ENCODE measurements around the gene PSRC1. TPM values are rescaled to one million over a fixed set of nuclear protein-coding genes. Genes with fewer than 3 reads are reported as not detected.

Gene PSRC1
- polyA plus RNA-seq, 1 of the 3 experiments (the other 2 are of a cell fraction) = 19.4 TPM

GRCh38 chr1:109322974-109323373, 40.0 kb upstream of the PSRC1 start:
- Histone ChIP-seq H3K4me2 (no peak overlapping the region), H3K27ac (ENCODE audit: low read depth in 2 of 2, low read length in 1 of 2) (no peak overlapping the region), H3K4me3 (ENCODE audit: low read depth in 2 of 2, low read length in 1 of 2) (no peak overlapping the region), H3K36me3 (replicated peaks in 1 of 2; ENCODE audit: control insufficient read depth in 1 of 2, insufficient read depth in 2 of 2, low read length in 1 of 2) (peaks cover 11 to 30% of the 10 kb centered on the region in 2 experiments), H3K79me2 (ENCODE audit: insufficient read depth) (no peaks in the 10 kb centered on the region), H3K9me2 (no peaks in the 10 kb centered on the region), H3K4me1 (ENCODE audit: control insufficient read depth in 1 of 2, insufficient read depth in 2 of 2, low read depth in 1 of 2, low read length in 1 of 2) (no peaks in the 10 kb centered on the region), H3K9me3 (no peaks in the 10 kb centered on the region), H3K27me3 (ENCODE audit: insufficient read depth) (no peaks in the 10 kb centered on the region), H3F3A (replicated peaks; ENCODE audit: insufficient read depth) (no peaks in the 10 kb centered on the region), H4K20me1 (ENCODE audit: insufficient read depth) (no peaks in the 10 kb centered on the region), H2AFZ (ENCODE audit: low read depth) (no peak overlapping the region), H3K9ac (no peak overlapping the region)
- DNase-seq = no peak
- POLR2A ChIA-PET = no interaction called here
- CTCF ChIA-PET = interaction anchor here (1.4 kb wide), 1 partner anchor 46 kb away, joined by 4 read pairs; no protein-coding TSS in a partner anchor
- TF ChIP-seq TEAD4 (IDR thresholded peaks at IDR 0.05; ENCODE audit: borderline replicate concordance, insufficient read depth) = no peak
- TF ChIP-seq EP300 (IDR thresholded peaks at IDR 0.05; ENCODE audit: borderline replicate concordance in 1 of 2, low read depth in 1 of 2, low read length in 1 of 2) = no peak
- no peak for TF ChIP-seq GABPA (IDR thresholded peaks at IDR 0.05; ENCODE audit: low read depth)
- no peak for TF ChIP-seq REST (IDR thresholded peaks at IDR 0.05; ENCODE audit: low read depth, low read length)
- TF ChIP-seq IRF3 (IDR thresholded peaks at IDR 0.05; ENCODE audit: low read depth, low read length) = no peak
- TF ChIP-seq TCF12 (IDR thresholded peaks at IDR 0.05) = no peak
- no peak for TF ChIP-seq ZBTB33 (IDR thresholded peaks at IDR 0.05; ENCODE audit: borderline replicate concordance, low read depth)
- WGBS (ENCODE audit: low lambda C conversion rate) = 100% methylated on average over 6 of the region's 6 CpGs

- TF ChIP-seq USF1 (IDR thresholded peaks at IDR 0.05; ENCODE audit: borderline replicate concordance, low read depth) (no peak), CTCF (IDR thresholded peaks at IDR 0.05) (no peak), TCF12 (IDR thresholded peaks at IDR 0.05) (no peak), YY1 (IDR thresholded peaks at IDR 0.05; ENCODE audit: low read depth) (no peak), SIN3A (IDR thresholded peaks at IDR 0.05; ENCODE audit: borderline replicate concordance, low read depth, low read length) (no peak)
- H3K9me3 ChIP-seq = no peaks in the 10 kb centered on the region
- no peak overlapping the region for H3K9ac ChIP-seq
- POLR2A ChIA-PET = no interaction called here
- H3K36me3 ChIP-seq (replicated peaks in 1 of 2; ENCODE audit: control insufficient read depth in 1 of 2, insufficient read depth in 2 of 2, low read length in 1 of 2) = peaks cover 9 to 26% of the 10 kb centered on the region in 2 experiments
- 97% methylated on average over 3 of the region's 3 CpGs for WGBS (ENCODE audit: low lambda C conversion rate)
- H3K4me3 ChIP-seq (ENCODE audit: low read depth in 2 of 2, low read length in 1 of 2) = no peak overlapping the region
- no peak overlapping the region for H3K4me2 ChIP-seq
- no peaks in the 10 kb centered on the region for H3K79me2 ChIP-seq (ENCODE audit: insufficient read depth)
- no peak for DNase-seq
- H4K20me1 ChIP-seq (ENCODE audit: insufficient read depth) = no peaks in the 10 kb centered on the region
- H3K27me3 ChIP-seq (ENCODE audit: insufficient read depth) = no peaks in the 10 kb centered on the region
- no peaks in the 10 kb centered on the region for H3F3A ChIP-seq (replicated peaks; ENCODE audit: insufficient read depth)
- CTCF ChIA-PET = interaction anchor here (0.7 to 1.2 kb wide), 2 partner anchors 19 to 42 kb away, joined by 3 to 5 read pairs; no protein-coding TSS in a partner anchor
- no peaks in the 10 kb centered on the region for H3K9me2 ChIP-seq
- H3K27ac ChIP-seq (ENCODE audit: low read depth in 2 of 2, low read length in 1 of 2) = no peak overlapping the region
- H2AFZ ChIP-seq (ENCODE audit: low read depth) = no peak overlapping the region
- H3K4me1 ChIP-seq (ENCODE audit: control insufficient read depth in 1 of 2, insufficient read depth in 2 of 2, low read depth in 1 of 2, low read length in 1 of 2) = no peaks in the 10 kb centered on the region
Observed at GRCh38 chr1:109319114-109319513, 36.2 kb upstream of the PSRC1 start.

All from SK-N-SH (cell line).